Left lung (tissue), 10 donors: ENCODE measurements around the gene CANT1. TPM values are rescaled to one million over a fixed set of nuclear protein-coding genes. Genes with fewer than 3 reads are reported as not detected.

Source experiments
- ATAC-seq: fragments of 200-7000 bp; cut with Tn5 transposase; one replicate; pipeline ENCODE4 v1.9.1; 2020; ENCODE audit warnings: moderate library complexity
- DNase-seq, 4 donors: peaks; one replicate each; pipeline ENCODE4 v3.0.0-alpha.2; 2013 to 2020
- H3K27ac ChIP-seq, 2 donors: fragments of 200-600 bp; sonication (generic) in 1 of 2; one replicate each; pipeline versions ENCODE4 v1.5.0 to v1.8.0; 2020 to 2021
- H3K27me3 ChIP-seq, 2 donors: fragments of 200-600 bp; sonication (generic) in 1 of 2; one replicate each; pipeline versions ENCODE4 v1.5.0 to v1.8.0; 2020 to 2021
- H3K36me3 ChIP-seq, 2 donors: fragments of 200-600 bp; sonication (generic) in 1 of 2; one replicate each; pipeline versions ENCODE4 v1.5.0 to v1.8.0; 2020 to 2021
- H3K4me1 ChIP-seq, 2 donors: fragments of 200-600 bp; one replicate each; pipeline ENCODE4 v1.8.0; 2021
- H3K4me3 ChIP-seq, 2 donors: fragments of 200-600 bp; sonication (generic) in 1 of 2; one replicate each; pipeline versions ENCODE4 v1.5.0 to v1.8.0; 2020 to 2021; ENCODE audit warnings: mild to moderate bottlenecking in 1 of 2
- H3K9me3 ChIP-seq, 2 donors: fragments of 200-600 bp; sonication (generic) in 1 of 2; one replicate each; pipeline versions ENCODE4 v1.5.0 to v1.8.0; 2020 to 2021
- intact Hi-C, 2 donors: fragments of 100-400 bp; cut with DNase I; formaldehyde crosslinking; loops; one replicate each; pipeline versions ENCODE4 v1.11.2 to v1.14.2; 2022
- polyA plus RNA-seq, 6 donors: library from polyadenylated mRNA; unstranded; fragments of 120-200 nt; gene quantifications; one replicate each; pipeline ENCODE4 v1.2.1, GENCODE V29; 2013; ENCODE audit not compliant: insufficient read length in 6 of 6
- total RNA-seq, 2 donors: library from RNA; stranded (reverse); fragmentation: NEBNext Ultra II Directional; extraction: Animal tissue kit (Norgen Biotek cat#: 25700); gene quantifications; one replicate each; pipeline ENCODE4 v1.2.1, GENCODE V29; 2021
- TF ChIP-seq, protein P1 (sequence below), 2 donors: fragments of 200-600 bp; sonication (generic) in 1 of 2; IDR thresholded peaks; one replicate each; pipeline versions ENCODE4 v1.5.0 to v1.8.0; 2021; ENCODE audit warnings: antibody characterized with exemption in 2 of 2
- donor health status: DM: no; HTN: yes; CAD: no.
- donor health status: DM: no; HTN: no; CAD: no.

The CANT1 gene
- total and polyA plus RNA-seq, 8 donors, result 37.9 to 69.0 (median 41.2) TPM

DNA sequence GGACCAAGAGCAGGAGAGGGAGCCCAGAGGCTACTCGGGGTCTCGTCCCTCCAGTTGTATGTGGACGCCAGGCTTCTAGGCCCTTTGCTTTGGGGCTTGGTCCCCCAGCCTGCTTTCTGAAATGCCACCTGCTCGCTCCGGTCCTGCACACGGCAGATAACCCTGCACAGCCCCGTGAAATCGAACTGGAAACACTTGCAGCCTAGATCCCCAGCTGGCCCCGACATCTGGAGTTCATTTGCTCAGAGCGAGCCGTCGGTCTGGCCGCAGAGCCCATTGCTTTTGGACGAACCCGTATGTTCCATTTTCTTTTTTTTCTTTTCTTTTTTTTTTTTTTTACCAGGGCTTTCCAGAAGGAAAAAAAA lies 37.3 kb upstream of the CANT1 start:
- H3K27ac ChIP-seq, result no peak overlapping the region
- no peak for DNase-seq
- no peaks in the 10 kb centered on the region for H3K27me3 ChIP-seq
- H3K9me3 ChIP-seq, result no peaks in the 10 kb centered on the region
- no peaks in the 10 kb centered on the region for H3K36me3 ChIP-seq
- intact Hi-C loops, result no loop called here
- H3K4me1 ChIP-seq, result peaks cover 0 to 15% of the 10 kb centered on the region in 2 donors
- TF ChIP-seq, protein P1, sequence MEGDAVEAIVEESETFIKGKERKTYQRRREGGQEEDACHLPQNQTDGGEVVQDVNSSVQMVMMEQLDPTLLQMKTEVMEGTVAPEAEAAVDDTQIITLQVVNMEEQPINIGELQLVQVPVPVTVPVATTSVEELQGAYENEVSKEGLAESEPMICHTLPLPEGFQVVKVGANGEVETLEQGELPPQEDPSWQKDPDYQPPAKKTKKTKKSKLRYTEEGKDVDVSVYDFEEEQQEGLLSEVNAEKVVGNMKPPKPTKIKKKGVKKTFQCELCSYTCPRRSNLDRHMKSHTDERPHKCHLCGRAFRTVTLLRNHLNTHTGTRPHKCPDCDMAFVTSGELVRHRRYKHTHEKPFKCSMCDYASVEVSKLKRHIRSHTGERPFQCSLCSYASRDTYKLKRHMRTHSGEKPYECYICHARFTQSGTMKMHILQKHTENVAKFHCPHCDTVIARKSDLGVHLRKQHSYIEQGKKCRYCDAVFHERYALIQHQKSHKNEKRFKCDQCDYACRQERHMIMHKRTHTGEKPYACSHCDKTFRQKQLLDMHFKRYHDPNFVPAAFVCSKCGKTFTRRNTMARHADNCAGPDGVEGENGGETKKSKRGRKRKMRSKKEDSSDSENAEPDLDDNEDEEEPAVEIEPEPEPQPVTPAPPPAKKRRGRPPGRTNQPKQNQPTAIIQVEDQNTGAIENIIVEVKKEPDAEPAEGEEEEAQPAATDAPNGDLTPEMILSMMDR (IDR thresholded peaks at IDR 0.05), result no peak
- no peak overlapping the region for H3K4me3 ChIP-seq
- ATAC-seq, result no peak

DNA sequence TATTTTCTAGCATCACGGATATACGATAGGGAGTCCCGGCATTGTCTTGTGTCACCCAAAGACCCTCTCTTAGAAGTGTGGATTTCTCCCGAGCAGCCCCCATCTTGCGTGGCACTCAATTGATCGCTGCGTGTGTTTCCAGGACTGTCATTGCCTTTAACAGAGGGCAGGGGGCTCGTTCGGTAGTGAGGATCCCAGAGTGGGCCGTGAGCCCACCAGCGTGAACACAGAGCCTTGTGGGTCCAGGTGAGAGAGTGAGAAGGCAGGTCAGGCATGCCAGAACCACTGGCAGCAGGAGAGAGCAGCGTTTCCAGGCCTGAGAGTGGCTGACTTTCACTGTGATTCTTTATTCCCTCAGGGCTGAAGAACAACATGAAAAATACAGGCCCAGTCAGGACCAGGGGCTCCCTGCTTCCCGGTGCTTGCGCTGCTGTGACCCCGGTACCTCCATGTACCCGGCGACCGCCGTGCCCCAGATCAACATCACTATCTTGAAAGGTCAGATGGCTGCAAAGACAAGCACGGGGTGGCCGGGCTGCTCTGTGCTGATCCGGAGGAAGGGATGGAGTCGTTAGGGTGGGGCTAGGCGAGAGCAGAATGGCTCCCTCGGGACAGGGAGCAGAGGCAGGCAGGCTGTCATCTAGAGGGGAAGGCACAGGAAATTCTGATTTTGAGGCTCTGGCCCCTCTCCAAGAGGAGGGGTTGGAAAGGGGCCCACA lies 36.8 kb upstream of the CANT1 start:
- ATAC-seq, result no peak
- Histone ChIP-seq H3K4me1 (peaks cover 0 to 17% of the 10 kb centered on the region in 2 donors), H3K27ac (no peak overlapping the region), H3K27me3 (no peaks in the 10 kb centered on the region), H3K9me3 (no peaks in the 10 kb centered on the region), H3K36me3 (no peaks in the 10 kb centered on the region), H3K4me3 (no peak overlapping the region)
- DNase-seq, result no peak
- TF ChIP-seq, protein P1 (IDR thresholded peaks at IDR 0.05), result no peak
- intact Hi-C loops, result no loop called here

GRCh38 chr17:79045842-79046196 lies 36.3 kb upstream of the CANT1 start:
- intact Hi-C loops, result no loop called here
- Histone ChIP-seq H3K36me3 (no peaks in the 10 kb centered on the region), H3K27ac (no peak overlapping the region), H3K27me3 (no peaks in the 10 kb centered on the region), H3K4me1 (peaks cover 0 to 17% of the 10 kb centered on the region in 2 donors), H3K4me3 (no peak overlapping the region), H3K9me3 (no peaks in the 10 kb centered on the region)
- TF ChIP-seq, protein P1 (IDR thresholded peaks at IDR 0.05), result peak; percentile 91 to 92
- peak; percentile 47 to 95 (median 66) for DNase-seq
- peak; percentile 90 for ATAC-seq

DNA sequence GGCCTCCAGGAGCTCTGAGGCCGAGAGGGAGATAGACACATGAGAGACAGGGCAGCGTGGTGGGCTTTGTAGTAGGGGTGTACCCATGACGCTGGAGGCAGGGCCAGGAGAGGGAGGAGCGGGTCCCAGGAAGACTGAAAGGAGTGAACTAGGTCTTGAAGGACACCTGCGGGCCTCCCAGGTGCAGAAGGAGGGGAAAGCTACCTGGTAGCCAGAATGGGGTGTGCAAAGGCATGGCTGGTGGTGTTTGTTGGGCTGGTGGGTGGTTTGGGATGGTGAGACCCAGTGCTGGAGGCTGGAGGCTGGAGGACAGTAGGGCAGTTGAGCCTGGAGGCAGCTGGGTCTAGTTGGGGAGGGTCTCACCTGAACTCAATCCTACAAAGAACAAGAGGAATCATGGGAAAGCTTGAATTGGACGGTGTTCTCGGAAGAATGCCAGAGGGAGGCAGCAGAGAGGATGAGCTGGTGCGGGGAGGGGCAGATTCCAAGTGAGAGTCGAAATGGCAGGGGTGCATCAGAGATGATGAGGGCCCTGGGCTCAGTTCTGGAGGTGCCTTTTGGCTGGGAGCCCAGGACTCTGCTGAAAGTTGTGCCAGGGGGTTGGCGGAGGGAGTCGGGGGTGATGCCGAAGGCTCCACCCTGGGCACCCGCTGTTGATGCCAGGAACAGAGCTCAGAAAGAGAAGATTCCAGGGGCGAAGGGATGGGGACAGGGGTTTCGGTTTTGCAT lies 35.6 kb upstream of the CANT1 start:
- intact Hi-C loops, result no loop called here
- TF ChIP-seq, protein P1 (IDR thresholded peaks at IDR 0.05), result no peak
- DNase-seq (peak in 1 of 4 donors; percentile 22), ATAC-seq (no peak)
- Histone ChIP-seq H3K27ac (no peak overlapping the region), H3K27me3 (no peaks in the 10 kb centered on the region), H3K36me3 (no peaks in the 10 kb centered on the region), H3K4me3 (no peak overlapping the region), H3K4me1 (peaks cover 0 to 17% of the 10 kb centered on the region in 2 donors), H3K9me3 (no peaks in the 10 kb centered on the region)

- H3K9me3 ChIP-seq, result no peaks in the 10 kb centered on the region
- H3K36me3 ChIP-seq, result no peaks in the 10 kb centered on the region
- H3K4me1 ChIP-seq, result peaks cover 0 to 18% of the 10 kb centered on the region in 2 donors
- no peak overlapping the region for H3K4me3 ChIP-seq
- H3K27me3 ChIP-seq, result no peaks in the 10 kb centered on the region
- DNase-seq (peak in 1 of 4 donors; percentile 25), ATAC-seq (no peak)
- H3K27ac ChIP-seq, result no peak overlapping the region
- TF ChIP-seq, protein P1 (IDR thresholded peaks at IDR 0.05), result no peak
- intact Hi-C loops, result no loop called here
Observed at GRCh38 chr17:79044462-79044861, 34.9 kb upstream of the CANT1 start.
